Right renal cortex interstitium (tissue), 3 donors: Measurements from ENCODE around the gene PBX1. TPM values are rescaled to one million over a fixed set of nuclear protein-coding genes. Genes with fewer than 3 reads are reported as not detected.

Experiments used
- DNase-seq, 3 donors: peaks; one replicate each; pipeline ENCODE4 v3.0.0-alpha.2; 2013; ENCODE audit warnings: low read depth in 3 of 3, low spot score in 2 of 3
- polyA plus RNA-seq, 3 donors: library from polyadenylated mRNA; unstranded; fragments of 120-200 nt; gene quantifications; one replicate each; pipeline ENCODE4 v1.2.1, GENCODE V29; 2013; ENCODE audit not compliant: insufficient read length in 3 of 3

Gene PBX1
- polyA plus RNA-seq, 3 donors, result 146 to 171 (median 170) TPM

- no peak for DNase-seq
These were observed 4.0 kb downstream of the PBX1 start for GRCh38 chr1:164562947-164563520.

DNA sequence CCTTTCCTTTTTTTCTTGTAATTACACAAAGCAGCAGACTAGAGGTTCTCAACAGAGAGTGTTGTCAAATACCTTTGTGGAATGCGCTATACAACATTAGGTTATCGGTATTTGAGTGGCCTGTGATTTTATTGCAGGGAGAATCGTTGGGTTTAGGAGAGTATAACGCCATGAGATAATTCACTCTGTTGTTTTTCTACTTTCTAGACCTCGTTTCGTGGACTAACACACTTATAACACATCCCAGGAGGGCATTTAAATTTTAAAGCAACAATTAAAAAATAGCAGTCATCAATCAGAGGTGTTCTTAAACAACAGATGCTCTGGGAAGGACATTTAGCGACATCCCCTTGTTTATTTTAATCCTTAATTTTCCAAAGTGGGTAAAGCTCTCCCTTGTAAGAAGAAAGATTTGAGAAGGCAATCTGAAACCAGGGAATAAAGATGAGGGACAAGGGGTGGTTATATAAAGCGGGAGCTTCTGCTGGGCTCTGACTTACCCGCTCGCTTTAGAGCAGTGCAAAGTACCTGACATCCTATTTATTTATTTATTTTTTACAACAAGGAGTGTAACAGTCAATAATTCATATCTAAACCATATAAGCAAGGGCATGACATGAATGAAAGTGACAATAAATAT is 4.9 kb downstream of the PBX1 start:
- no peak for DNase-seq

DNA sequence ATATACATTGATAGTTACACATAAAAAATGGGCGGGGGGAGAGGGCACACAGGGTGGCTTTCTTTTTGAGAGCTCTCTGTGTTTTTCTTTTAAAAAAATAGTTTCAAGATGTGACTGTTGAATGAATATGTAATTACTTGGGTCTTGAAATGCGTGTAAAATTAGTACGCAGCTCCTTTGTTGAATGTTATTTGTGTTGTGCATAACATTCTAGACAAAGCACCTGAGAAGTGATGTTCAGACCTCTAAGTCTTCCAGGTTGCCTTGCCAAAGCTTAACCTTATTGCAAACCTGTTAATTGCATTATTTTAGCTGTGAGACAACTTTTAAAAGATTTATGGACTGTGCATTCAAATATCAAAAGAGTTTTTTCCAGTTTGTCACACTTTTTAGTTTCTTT is 5.4 kb downstream of the PBX1 start:
- DNase-seq, result no peak

- DNase-seq, result no peak
These were observed 6.4 kb downstream of the PBX1 start for GRCh38 chr1:164565357-164565756.

GRCh38 chr1:164567774-164568173 is 8.8 kb downstream of the PBX1 start:
- DNase-seq, result no peak

- no peak for DNase-seq
These were observed 10.3 kb downstream of the PBX1 start for GRCh38 chr1:164569241-164569640.

GRCh38 chr1:164569866-164570265 is 10.9 kb downstream of the PBX1 start:
- DNase-seq, result no peak

- no peak for DNase-seq
These were observed 12.3 kb downstream of the PBX1 start for GRCh38 chr1:164571333-164571732.

DNA sequence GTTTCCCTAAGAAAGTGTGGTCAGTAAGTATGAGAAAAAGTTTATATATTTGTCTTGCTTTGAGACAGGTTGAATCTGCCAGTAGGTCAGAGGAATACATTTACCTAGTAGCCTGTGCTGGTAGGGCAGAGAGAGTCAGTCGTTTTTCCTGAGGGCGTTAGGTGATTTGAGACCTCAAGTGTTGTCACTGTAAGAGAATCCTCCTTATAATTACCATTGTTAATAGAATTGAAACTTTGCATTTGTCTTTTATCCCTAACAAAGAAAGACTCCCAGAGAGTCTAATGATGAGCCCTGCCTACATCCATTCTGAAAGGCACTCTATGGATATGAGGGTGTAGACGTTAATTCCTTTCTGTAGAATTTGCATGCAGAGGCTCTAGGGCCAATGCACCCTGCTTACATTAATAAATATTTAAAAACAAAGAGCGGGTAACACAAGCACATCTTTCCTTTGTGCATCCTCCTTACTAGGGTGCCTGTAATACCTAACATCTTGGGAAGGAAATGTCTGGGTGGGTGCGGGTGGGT is 16.4 kb downstream of the PBX1 start:
- no peak for DNase-seq

- no peak for DNase-seq
These were observed 17.6 kb downstream of the PBX1 start for GRCh38 chr1:164576291-164577271.

DNA sequence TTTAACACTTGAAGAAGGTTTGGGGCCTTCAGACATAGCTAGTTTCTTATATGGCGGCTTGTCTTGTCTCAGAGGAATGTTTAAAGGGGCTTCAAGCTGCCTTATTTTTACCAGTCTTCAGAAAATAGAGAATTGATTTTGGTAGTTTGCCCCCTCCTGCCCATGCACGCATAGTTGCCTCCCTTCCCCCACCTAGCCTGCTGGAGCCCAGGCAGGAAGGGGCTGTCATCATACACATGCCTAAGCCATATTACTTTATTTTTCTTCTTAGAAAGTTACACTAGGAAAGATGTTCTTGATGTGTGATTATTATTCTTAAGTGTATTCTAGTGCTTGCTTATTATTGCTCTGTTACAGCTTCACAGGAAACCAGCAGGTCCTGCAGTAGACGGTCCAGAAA is 18.3 kb downstream of the PBX1 start:
- no peak for DNase-seq

GRCh38 chr1:164578479-164579200 is 19.7 kb downstream of the PBX1 start:
- no peak for DNase-seq

DNA sequence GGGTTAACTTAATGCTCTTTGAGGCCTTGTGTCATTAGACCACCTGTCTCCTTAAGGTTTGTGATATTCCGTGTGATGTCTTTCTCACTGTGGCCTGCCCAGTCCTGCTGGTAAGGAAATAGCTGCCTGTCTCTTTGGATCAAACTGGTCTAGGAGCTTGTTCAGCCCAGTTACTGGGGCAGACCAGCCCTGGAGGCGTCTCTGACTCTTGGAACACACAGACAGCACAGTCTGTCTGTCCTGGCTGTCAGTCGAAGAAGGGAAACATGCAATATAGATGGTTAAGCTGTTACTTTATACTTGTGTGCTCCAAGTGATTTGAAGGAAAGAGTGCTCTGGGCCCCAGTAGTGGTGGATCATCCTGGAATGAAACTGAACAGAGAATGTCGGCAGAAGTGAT is 20.4 kb downstream of the PBX1 start:
- DNase-seq, result no peak

DNA sequence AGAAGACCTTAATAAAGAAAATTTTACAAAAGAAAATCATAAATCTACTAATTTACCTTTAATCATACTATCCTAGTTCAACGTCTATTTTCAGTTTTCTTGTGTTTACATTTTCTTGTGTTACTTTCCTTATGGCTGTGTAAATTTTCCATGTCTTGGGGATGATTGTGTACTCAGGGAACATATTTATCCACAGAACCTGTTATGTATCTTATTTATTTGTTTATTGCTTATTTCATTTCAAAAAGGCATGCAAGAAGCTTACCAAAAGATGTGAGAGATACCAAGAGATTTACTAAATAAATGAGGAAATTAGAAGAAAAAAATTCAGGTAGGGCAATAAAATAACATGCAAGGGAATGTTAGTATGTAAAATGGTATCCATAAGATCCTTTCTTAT is 22.8 kb downstream of the PBX1 start:
- no peak for DNase-seq

GRCh38 chr1:164583196-164583595 is 24.2 kb downstream of the PBX1 start:
- DNase-seq, result no peak

DNA sequence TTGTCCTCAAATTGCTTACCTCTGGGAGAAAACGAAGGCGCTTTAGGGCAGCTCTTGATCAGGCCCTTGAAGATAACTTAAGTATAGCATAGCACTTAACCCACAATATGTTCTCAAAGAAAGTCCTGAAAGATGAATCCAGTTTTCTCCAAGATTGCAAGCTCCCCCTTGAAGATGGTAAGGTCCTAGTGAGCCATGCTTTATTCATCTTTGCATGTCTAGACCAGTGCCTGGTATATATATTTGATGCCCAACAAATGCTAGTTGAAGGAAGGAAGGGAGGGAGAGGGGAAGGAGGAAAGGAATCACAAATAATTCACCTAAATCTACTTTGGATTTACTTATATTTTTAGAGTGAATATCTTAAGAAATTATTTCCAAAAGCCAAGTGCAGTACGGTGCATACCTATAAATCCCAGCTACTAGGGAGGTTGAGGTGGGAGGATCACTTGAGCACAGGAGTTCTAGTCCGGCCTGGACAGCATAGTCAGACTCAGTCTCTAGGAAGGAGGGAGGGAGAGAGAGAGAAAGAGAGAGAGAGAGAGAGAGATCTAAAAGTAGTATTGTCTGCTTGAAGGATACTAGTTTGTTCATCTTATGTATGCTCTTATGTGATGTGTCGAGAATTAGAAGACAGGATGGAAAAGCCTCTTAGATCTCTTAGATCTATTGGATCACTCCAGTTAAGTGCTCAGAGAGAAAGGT is 25.0 kb downstream of the PBX1 start:
- no peak for DNase-seq

DNA sequence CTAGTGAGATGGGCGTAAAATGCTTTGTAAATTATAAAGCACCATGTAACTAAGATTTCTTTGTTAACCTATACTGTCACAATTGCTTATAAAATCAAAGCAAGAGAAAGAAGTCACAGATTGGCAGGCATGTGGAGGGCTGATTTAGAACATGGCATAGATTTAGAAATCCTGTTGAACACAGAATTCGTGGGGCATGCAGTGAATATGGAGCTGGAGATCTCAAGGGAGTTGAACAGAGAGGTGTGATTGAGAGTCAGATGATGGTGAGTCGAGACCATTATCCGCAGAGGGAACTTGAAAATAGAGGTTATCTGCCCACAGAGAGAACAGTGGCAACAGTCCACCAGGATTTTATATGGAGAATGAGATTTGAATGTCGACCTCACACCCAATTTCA is 27.6 kb downstream of the PBX1 start:
- DNase-seq, result no peak

DNA sequence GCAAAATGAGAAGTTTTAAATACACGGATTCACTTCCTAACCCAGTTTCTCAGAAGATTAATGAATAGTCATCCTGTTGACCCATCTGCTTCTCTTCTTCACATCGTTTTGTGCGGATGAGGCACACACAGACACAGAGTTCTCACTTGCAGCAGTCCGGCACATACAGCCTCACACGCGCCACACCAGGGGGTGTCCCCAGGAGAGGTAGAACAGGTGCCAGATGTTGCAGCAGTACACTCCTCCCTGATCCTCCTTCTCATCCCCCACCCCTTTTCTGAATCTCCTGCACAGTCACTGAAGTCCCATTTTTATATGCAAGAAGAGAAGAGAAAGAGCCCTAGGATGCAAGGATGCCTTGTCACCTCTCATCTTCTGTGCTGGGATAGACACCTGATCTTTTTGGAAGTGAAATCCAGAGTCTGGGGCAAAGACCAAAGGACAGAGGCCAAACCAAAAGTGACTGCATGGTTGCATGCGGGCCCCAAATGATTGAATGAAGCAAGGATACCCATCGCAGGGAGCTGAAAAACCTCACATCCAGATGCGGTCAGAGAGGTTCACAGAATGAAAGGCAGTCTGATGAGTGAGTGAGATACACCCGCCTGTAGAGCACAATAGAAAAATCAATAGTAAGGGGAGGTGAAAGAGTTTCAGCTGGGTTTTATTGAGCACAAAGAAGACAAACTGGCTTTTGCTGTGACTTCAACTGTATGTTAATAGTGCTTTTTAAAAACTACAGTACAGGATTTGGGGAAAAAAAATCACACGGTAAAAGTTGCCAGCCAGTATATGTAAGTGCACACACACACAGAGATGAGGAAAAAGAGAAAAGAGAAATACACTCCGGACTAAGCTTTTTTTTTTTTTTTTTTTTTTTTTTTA is 28.9 kb downstream of the PBX1 start:
- DNase-seq, result no peak
